ENCODE data around the gene CHST15. TPM values are rescaled to one million over a fixed set of nuclear protein-coding genes. Genes with fewer than 3 reads are reported as not detected.

CHST15 gene
- total RNA-seq, 4 donors from 2014 or later, result 43.2 to 104 (median 81.5) TPM

DNA sequence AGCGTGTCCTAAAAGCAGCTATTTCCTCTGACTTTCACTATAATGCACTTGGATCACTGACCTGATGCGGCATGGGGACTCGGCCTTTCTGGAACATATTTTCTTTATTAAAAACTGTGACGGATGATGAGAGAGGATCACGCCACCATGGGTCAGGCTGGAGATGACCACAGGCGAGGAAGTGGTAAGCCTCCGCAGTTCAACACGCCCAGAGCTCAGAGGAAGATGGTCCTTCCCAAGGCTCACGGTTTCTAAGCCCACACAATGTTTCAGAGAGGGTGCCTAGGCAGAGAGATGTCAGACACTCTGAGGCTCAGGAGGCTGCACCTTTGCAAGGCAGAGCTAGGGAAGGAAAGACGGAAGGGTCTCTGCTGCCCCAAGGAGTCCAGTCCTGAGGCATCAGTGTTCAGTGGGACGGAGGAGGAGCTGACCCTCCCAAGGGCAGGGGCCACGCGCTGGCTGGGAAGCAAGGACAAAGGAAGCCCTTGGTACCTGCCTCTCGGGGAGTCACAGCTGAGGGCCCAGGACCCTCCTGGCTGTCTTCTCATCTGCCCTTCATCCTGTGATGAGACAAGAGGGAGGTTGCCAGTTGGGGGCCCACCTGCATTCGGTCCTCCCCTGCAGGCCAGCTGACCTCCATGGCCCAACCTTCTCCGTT, 9.5 kb downstream of the CHST15 start:
- no peak for DNase-seq
- no peaks in the 10 kb centered on the region for H3K9me3 ChIP-seq
- TF ChIP-seq CTCF (IDR thresholded peaks at IDR 0.05) (no peak), POLR2A (IDR thresholded peaks at IDR 0.05) (no peak)
- intact Hi-C loops (cut with DNase I), result no loop called here
- peaks cover 5 to 42% of the 10 kb centered on the region in 2 donors for H3K4me1 ChIP-seq
- H3K27ac ChIP-seq, result peak overlapping the region in 1 of 3 donors; percentile 18
- H3K36me3 ChIP-seq, result no peaks in the 10 kb centered on the region
- 86 to 89% methylated on average over 15 to 16 of the region's 16 CpGs for WGBS, 2 donors
- H3K27me3 ChIP-seq, result no peaks in the 10 kb centered on the region
- no peak overlapping the region for H3K4me3 ChIP-seq (replicated peaks in 1 of 3)

GRCh38 chr10:124083047-124083739, 10.2 kb downstream of the CHST15 start:
- intact Hi-C loops (cut with DNase I), result no loop called here
- 84 to 88% methylated on average over 10 of the region's 10 CpGs for WGBS, 2 donors
- no peak overlapping the region for H3K27ac ChIP-seq
- no peaks in the 10 kb centered on the region for H3K27me3 ChIP-seq
- no peak for DNase-seq
- no peak overlapping the region for H3K4me3 ChIP-seq (replicated peaks in 1 of 3)
- H3K36me3 ChIP-seq, result no peaks in the 10 kb centered on the region
- no peaks in the 10 kb centered on the region for H3K9me3 ChIP-seq
- H3K4me1 ChIP-seq, result peaks cover 0 to 35% of the 10 kb centered on the region in 2 donors
- TF ChIP-seq CTCF (IDR thresholded peaks at IDR 0.05) (no peak), POLR2A (IDR thresholded peaks at IDR 0.05) (no peak)

GRCh38 chr10:124082555-124082954, 10.8 kb downstream of the CHST15 start:
- DNase-seq, result no peak
- Histone ChIP-seq H3K4me1 (peaks cover 0 to 29% of the 10 kb centered on the region in 2 donors), H3K9me3 (no peaks in the 10 kb centered on the region), H3K36me3 (no peaks in the 10 kb centered on the region), H3K27ac (no peak overlapping the region), H3K4me3 (replicated peaks in 1 of 3) (no peak overlapping the region), H3K27me3 (no peaks in the 10 kb centered on the region)
- 94% methylated on average over 6 of the region's 6 CpGs for WGBS, 2 donors
- intact Hi-C loops (cut with DNase I), result no loop called here
- TF ChIP-seq POLR2A (IDR thresholded peaks at IDR 0.05) (no peak), CTCF (IDR thresholded peaks at IDR 0.05) (no peak)

- intact Hi-C loops (cut with DNase I), result no loop called here
- Histone ChIP-seq H3K27ac (no peak overlapping the region), H3K4me3 (replicated peaks in 1 of 3) (no peak overlapping the region), H3K36me3 (no peaks in the 10 kb centered on the region), H3K9me3 (no peaks in the 10 kb centered on the region), H3K4me1 (peaks cover 0 to 19% of the 10 kb centered on the region in 2 donors), H3K27me3 (no peaks in the 10 kb centered on the region)
- no peak for DNase-seq
- no peak for TF ChIP-seq POLR2A (IDR thresholded peaks at IDR 0.05)
- no peak for TF ChIP-seq CTCF (IDR thresholded peaks at IDR 0.05)
- 83 to 86% methylated on average over 13 of the region's 13 CpGs for WGBS, 2 donors
Measured at GRCh38 chr10:124081547-124082140, 11.8 kb downstream of the CHST15 start.

DNA sequence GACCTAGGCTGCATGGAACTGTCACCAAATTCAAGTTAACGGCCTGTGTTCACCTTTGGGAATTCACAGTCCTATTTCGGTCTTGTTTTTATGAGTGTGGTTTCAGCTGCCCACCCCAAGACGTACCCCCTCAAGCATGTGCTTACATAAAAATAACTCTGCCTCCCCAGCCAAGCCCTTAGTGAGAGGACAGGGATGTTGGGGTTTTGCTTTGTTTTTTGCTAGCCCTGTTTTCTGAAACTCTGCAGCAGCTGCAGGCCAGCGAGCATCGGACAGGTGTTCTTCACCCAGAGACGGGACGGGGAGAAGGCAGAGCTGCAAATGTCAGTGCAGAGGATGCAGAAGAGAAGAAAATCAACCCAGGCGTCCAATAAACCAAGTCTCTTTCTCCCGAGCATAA, 13.5 kb downstream of the CHST15 start:
- Histone ChIP-seq H3K36me3 (no peaks in the 10 kb centered on the region), H3K27me3 (no peaks in the 10 kb centered on the region), H3K4me3 (replicated peaks in 1 of 3) (no peak overlapping the region), H3K27ac (no peak overlapping the region), H3K9me3 (no peaks in the 10 kb centered on the region), H3K4me1 (peaks cover 14 to 24% of the 10 kb centered on the region in 2 donors)
- intact Hi-C loops (cut with DNase I), result no loop called here
- TF ChIP-seq POLR2A (IDR thresholded peaks at IDR 0.05) (no peak), CTCF (IDR thresholded peaks at IDR 0.05) (no peak)
- 86 to 87% methylated on average over 9 of the region's 9 CpGs for WGBS, 2 donors
- DNase-seq, result no peak
